ENCODE data around the gene CACNG1. TPM values are rescaled to one million over a fixed set of nuclear protein-coding genes. Genes with fewer than 3 reads are reported as not detected.
"Not testable (repeated sequence)": the region's sequence is repeated elsewhere in the genome, so short reads cannot be mapped to it uniquely, and the experiment has no call there.

CACNG1 gene
- total and polyA plus RNA-seq, 2 donors (not counting 3 experiments of a cell fraction or from before 2014, with no cell fraction given): not detected

- intact Hi-C loops (cut with micrococcal nuclease) (no loop called here), dilution Hi-C loops (cut with MboI; ENCODE audit: extremely low pct_ligation_motif_present, low sequenced_read_pairs) (no loop called here)
- no peak overlapping the region for H2AFZ ChIP-seq (ENCODE audit: low read depth, low read length)
- no peak overlapping the region for H3K4me3 ChIP-seq (replicated peaks in 1 of 3; ENCODE audit: insufficient read depth in 1 of 3, low read depth in 1 of 3, low read length in 3 of 3)
- H3K27me3 ChIP-seq (ENCODE audit: control insufficient read depth in 2 of 2, insufficient read depth in 2 of 2, low read length in 2 of 2): no peaks in the 10 kb centered on the region
- H3K36me3 ChIP-seq (ENCODE audit: control insufficient read depth in 2 of 2, extremely low read depth in 1 of 2, insufficient read depth in 2 of 2, low read length in 2 of 2): no peaks in the 10 kb centered on the region
- peaks cover 4% of the 10 kb centered on the region for H3K4me1 ChIP-seq (ENCODE audit: control insufficient read depth, extremely low read depth, insufficient read depth, low read length)
- peaks cover 10% of the 10 kb centered on the region for H3K79me2 ChIP-seq (ENCODE audit: control insufficient read depth, insufficient read depth, low read length)
- ChIA-PET POLR2A (no interaction called here), CTCF (interaction anchor here (0.6 kb wide), 1 partner anchor 9 kb away, joined by 3 read pairs; no protein-coding TSS in a partner anchor)
- FAIRE-seq: no peak
- H3K27ac ChIP-seq (ENCODE audit: insufficient read depth, low read depth, low read length): no peak overlapping the region
- no peak overlapping the region for H3K9ac ChIP-seq (replicated peaks; ENCODE audit: extremely low read depth, insufficient read depth, low read length)
- TF ChIP-seq JUN (IDR thresholded peaks at IDR 0.05; ENCODE audit: borderline replicate concordance, insufficient read depth, insufficient read length, low read depth) (no peak), EZH2 (IDR thresholded peaks at IDR 0.05; ENCODE audit: borderline replicate concordance, low read depth, low read length, severe bottlenecking) (no peak)
- no peaks in the 10 kb centered on the region for H3K9me3 ChIP-seq (replicated peaks; ENCODE audit: control insufficient read depth, insufficient read depth, low read length)
- no TSS peak for BruUV-seq (replicated peaks)
- no peak overlapping the region for H3K4me2 ChIP-seq (ENCODE audit: insufficient read depth, low read length)
- H3K9me1 ChIP-seq (replicated peaks; ENCODE audit: control insufficient read depth, extremely low read depth, insufficient read depth, low read length): no peaks in the 10 kb centered on the region
- DNase-seq (ENCODE audit: low read depth, low spot score): no peak
- no peaks in the 10 kb centered on the region for H4K20me1 ChIP-seq (replicated peaks; ENCODE audit: control insufficient read depth, extremely low read depth, insufficient read depth, low read length)
Observed at GRCh38 chr17:67098006-67098405, 53.7 kb downstream of the CACNG1 start.

GRCh38 chr17:67104641-67105040 lies 60.3 kb downstream of the CACNG1 start:
- intact Hi-C loops (cut with micrococcal nuclease); BruUV-seq (replicated peaks): not testable (repeated sequence)

More at GRCh38 chr17:67104641-67105040, 60.3 kb downstream of the CACNG1 start:
- DNase-seq (ENCODE audit: low read depth, low spot score); H3K27me3 ChIP-seq (ENCODE audit: control insufficient read depth in 2 of 2, insufficient read depth in 2 of 2, low read length in 2 of 2); H3K4me1 ChIP-seq (ENCODE audit: control insufficient read depth, extremely low read depth, insufficient read depth, low read length); H4K20me1 ChIP-seq (replicated peaks; ENCODE audit: control insufficient read depth, extremely low read depth, insufficient read depth, low read length); POLR2A ChIA-PET; H3K27ac ChIP-seq (ENCODE audit: insufficient read depth, low read depth, low read length); H3K4me2 ChIP-seq (ENCODE audit: insufficient read depth, low read length); H3K4me3 ChIP-seq (replicated peaks in 1 of 3; ENCODE audit: insufficient read depth in 1 of 3, low read depth in 1 of 3, low read length in 3 of 3); H3K9me3 ChIP-seq (replicated peaks; ENCODE audit: control insufficient read depth, insufficient read depth, low read length); H3K9me1 ChIP-seq (replicated peaks; ENCODE audit: control insufficient read depth, extremely low read depth, insufficient read depth, low read length); dilution Hi-C loops (cut with MboI; ENCODE audit: extremely low pct_ligation_motif_present, low sequenced_read_pairs); FAIRE-seq; H2AFZ ChIP-seq (ENCODE audit: low read depth, low read length); H3K9ac ChIP-seq (replicated peaks; ENCODE audit: extremely low read depth, insufficient read depth, low read length): not testable (repeated sequence)
- peaks cover 15% of the 10 kb centered on the region in 2 experiments for H3K36me3 ChIP-seq (ENCODE audit: control insufficient read depth in 2 of 2, extremely low read depth in 1 of 2, insufficient read depth in 2 of 2, low read length in 2 of 2)
- peaks cover 14% of the 10 kb centered on the region for H3K79me2 ChIP-seq (ENCODE audit: control insufficient read depth, insufficient read depth, low read length)
- CTCF ChIA-PET: interaction anchor here (1.2 kb wide), 1 partner anchor 14 kb away, joined by 3 read pairs; no protein-coding TSS in a partner anchor

All from endothelial cell of umbilical vein (primary cell).